CD4-positive, alpha-beta memory T cell (primary cell): ENCODE data around the gene RPL32. TPM values are rescaled to one million over a fixed set of nuclear protein-coding genes. Genes with fewer than 3 reads are reported as not detected.
"Not testable (repeated sequence)": the region's sequence is repeated elsewhere in the genome, so short reads cannot be mapped to it uniquely, and the experiment has no call there.

Experiments used
- CTCF ChIA-PET: fragments of 350-600 bp; sonication (Branson Sonifier 250); formaldehyde crosslinking; loops from one replicate; lab custom pipeline; 2021; ENCODE audit warnings: inconsistent platforms; ENCODE audit not compliant: partially characterized antibody; lab: Charles Lee
- POLR2A ChIA-PET: fragments of 350-600 bp; sonication (Branson Sonifier 250); formaldehyde crosslinking; loops from one replicate; lab custom pipeline; 2021; ENCODE audit not compliant: partially characterized antibody; lab: Charles Lee
- DNase-seq, 5 donors: peaks; one replicate each; pipeline versions ENCODE4 v3.0.0 to v3.0.0-alpha.2; 2020 to 2022; ENCODE audit warnings: mixed read lengths in 1 of 5
- H3K27ac ChIP-seq: one replicate; pipeline ENCODE4 v1.7.0; 2013; ENCODE audit warnings: low read depth, low read length
- H3K27me3 ChIP-seq: 2 replicates; pipeline ENCODE4 v1.7.0; 2013; ENCODE audit warnings: mild to moderate bottlenecking, low read length, moderate library complexity; ENCODE audit not compliant: insufficient read depth
- H3K36me3 ChIP-seq: 2 replicates; pipeline ENCODE4 v1.7.0; 2013; ENCODE audit warnings: mild to moderate bottlenecking, low read length, moderate library complexity; ENCODE audit not compliant: insufficient read depth
- H3K4me1 ChIP-seq: 2 replicates; pipeline ENCODE4 v1.7.0; 2013; ENCODE audit warnings: mild to moderate bottlenecking, low read length, moderate library complexity; ENCODE audit not compliant: insufficient read depth
- H3K4me3 ChIP-seq, 2 donors: one replicate each; pipeline ENCODE4 v1.7.0; 2013; ENCODE audit warnings: low read length in 2 of 2, mild to moderate bottlenecking in 1 of 2
- H3K9me3 ChIP-seq, 2 donors: one replicate each; pipeline ENCODE4 v1.7.0; 2013; ENCODE audit warnings: low read length in 2 of 2, control low read depth in 1 of 2; ENCODE audit not compliant: control insufficient read depth in 1 of 2
- H3K27ac Mint-ChIP-seq, 7 donors: one replicate each; pipeline ENCODE4 v1.8.0; 2020 to 2021; ENCODE audit warnings: mixed read lengths in 7 of 7, mild to moderate bottlenecking in 6 of 7, inconsistent platforms in 3 of 7, moderate library complexity in 3 of 7
- H3K27me3 Mint-ChIP-seq, 2 donors: one replicate each; pipeline ENCODE4 v1.8.0; 2020 to 2021; ENCODE audit warnings: mixed read lengths in 2 of 2
- H3K36me3 Mint-ChIP-seq, 2 donors: one replicate each; pipeline ENCODE4 v1.8.0; 2020 to 2021; ENCODE audit warnings: mixed read lengths in 2 of 2, inconsistent platforms in 1 of 2, mild to moderate bottlenecking in 1 of 2
- H3K4me1 Mint-ChIP-seq, 4 donors: one replicate each; pipeline ENCODE4 v1.8.0; 2020 to 2021; ENCODE audit warnings: mixed read lengths in 4 of 4, mild to moderate bottlenecking in 1 of 4
- H3K4me3 Mint-ChIP-seq, 8 donors: one replicate each; pipeline ENCODE4 v1.8.0; 2020 to 2021; ENCODE audit warnings: mixed read lengths in 8 of 8, mild to moderate bottlenecking in 7 of 8, moderate library complexity in 6 of 8, inconsistent platforms in 3 of 8
- H3K9me3 Mint-ChIP-seq, 8 donors: one replicate each; pipeline ENCODE4 v1.8.0; 2020 to 2021; ENCODE audit warnings: mixed read lengths in 8 of 8, mild to moderate bottlenecking in 5 of 8, inconsistent platforms in 3 of 8, moderate library complexity in 1 of 8
- intact Hi-C: fragments of 100-400 bp; cut with micrococcal nuclease; formaldehyde crosslinking; loops from one replicate; pipeline ENCODE4 v1.15.1; 2023
- polyA plus RNA-seq, 2 donors: library from polyadenylated mRNA; unstranded; fragments of 300-500 nt; fragmentation: Illumina TruSeq; gene quantifications; one replicate each; pipeline ENCODE4 v1.2.3, GENCODE V29; 2021
- total RNA-seq, 2 experiments: library from RNA; stranded (reverse); gene quantifications; one replicate each; pipeline ENCODE4 v1.2.3, GENCODE V29; 2021

RPL32 gene
- total and polyA plus RNA-seq, 4 experiments from 2014 or later = 2,040 to 3,480 (median 3,340) TPM

DNA sequence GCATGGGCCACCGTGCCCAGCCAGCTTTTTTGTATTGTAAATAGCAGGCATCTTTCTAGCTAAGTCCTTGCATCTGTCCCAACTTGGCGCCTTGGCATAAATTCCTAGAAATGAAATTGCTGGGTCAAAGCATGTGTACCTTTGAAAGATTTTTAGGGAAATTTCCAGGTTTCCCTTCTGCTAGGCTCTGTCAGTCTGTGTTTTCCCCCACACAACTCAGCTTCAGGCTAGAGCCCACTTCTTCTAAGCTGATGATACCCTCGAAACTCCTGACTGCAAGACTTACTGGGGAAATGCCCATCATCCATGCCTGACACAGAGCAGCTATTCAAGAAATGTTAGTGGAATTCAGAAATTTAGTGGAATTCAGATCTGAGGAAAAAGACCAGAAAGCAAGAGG, 10.8 kb upstream of the RPL32 start:
- H3K4me1 ChIP-seq = no peaks in the 10 kb centered on the region
- peaks cover 2 to 3% of the 10 kb centered on the region in 2 donors for H3K27me3 Mint-ChIP-seq
- H3K36me3 Mint-ChIP-seq = no peaks in the 10 kb centered on the region
- no peak overlapping the region for H3K27ac ChIP-seq
- no peaks in the 10 kb centered on the region for H3K9me3 ChIP-seq
- no peaks in the 10 kb centered on the region for H3K36me3 ChIP-seq
- H3K4me3 Mint-ChIP-seq = no peak overlapping the region
- intact Hi-C loops = no loop called here
- no peak overlapping the region for H3K4me3 ChIP-seq
- peaks cover 0 to 1% (median 0%) of the 10 kb centered on the region in 4 donors for H3K4me1 Mint-ChIP-seq
- DNase-seq = no peak
- H3K9me3 Mint-ChIP-seq = no peaks in the 10 kb centered on the region
- no peaks in the 10 kb centered on the region for H3K27me3 ChIP-seq
- CTCF ChIA-PET = interaction anchor here (0.7 to 2.1 kb wide), 6 partner anchors 10 to 1783 kb away, joined by 3 to 8 read pairs (median 3); partner anchors contain the start of gene RPL32
- no peak overlapping the region for H3K27ac Mint-ChIP-seq
- POLR2A ChIA-PET = no interaction called here

DNA sequence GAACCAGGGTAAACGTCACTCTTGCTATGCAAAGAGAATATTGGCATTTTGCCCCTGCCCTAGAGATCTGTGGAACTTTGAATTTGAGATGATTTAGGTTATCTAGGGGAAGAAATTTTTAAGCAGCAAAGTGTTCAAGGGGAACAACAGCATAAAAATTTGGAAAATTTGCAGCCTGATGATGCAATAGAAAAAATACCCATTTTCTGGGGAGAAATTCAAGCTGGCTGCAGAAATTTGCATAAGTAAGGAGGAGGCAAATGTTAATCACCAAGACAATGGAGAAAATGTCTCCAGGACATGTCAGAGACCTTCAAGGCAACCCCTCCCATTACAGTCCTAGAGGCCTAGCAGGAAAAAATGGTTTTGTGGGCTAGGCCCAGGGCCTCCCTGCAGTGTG, 4.4 kb upstream of the RPL32 start:
- peaks cover 0 to 12% (median 6%) of the 10 kb centered on the region in 4 donors for H3K4me1 Mint-ChIP-seq
- H3K27ac ChIP-seq = no peak overlapping the region
- no peaks in the 10 kb centered on the region for H3K9me3 Mint-ChIP-seq
- H3K4me1 ChIP-seq = peaks cover 5% of the 10 kb centered on the region
- no peak overlapping the region for H3K27ac Mint-ChIP-seq
- no peaks in the 10 kb centered on the region for H3K27me3 Mint-ChIP-seq
- no peak overlapping the region for H3K4me3 ChIP-seq
- ChIA-PET POLR2A (no interaction called here), CTCF (interaction anchor here (1.4 kb wide), 1 partner anchor 35 kb away, joined by 4 read pairs; no protein-coding TSS in a partner anchor)
- H3K36me3 Mint-ChIP-seq = peaks cover 1 to 10% of the 10 kb centered on the region in 2 donors
- DNase-seq = no peak
- intact Hi-C loops = loop anchor here (10.0 kb wide), 1 partner anchor 119 kb away; no protein-coding TSS in a partner anchor
- H3K4me3 Mint-ChIP-seq = no peak overlapping the region
- H3K9me3 ChIP-seq = no peaks in the 10 kb centered on the region
- H3K36me3 ChIP-seq = no peaks in the 10 kb centered on the region
- H3K27me3 ChIP-seq = no peaks in the 10 kb centered on the region

GRCh38 chr3:12842469-12842868, 1.1 kb upstream of the RPL32 start:
- intact Hi-C loops = loop anchor here (10.0 kb wide), 1 partner anchor 122 kb away; no protein-coding TSS in a partner anchor
- H3K27me3 Mint-ChIP-seq = no peaks in the 10 kb centered on the region
- Histone ChIP-seq H3K4me1 (peaks cover 37% of the 10 kb centered on the region), H3K4me3 (no peak overlapping the region), H3K36me3 (peaks cover 23% of the 10 kb centered on the region), H3K27ac (peak overlapping the region; percentile 92), H3K9me3 (no peaks in the 10 kb centered on the region), H3K27me3 (no peaks in the 10 kb centered on the region)
- peak overlapping the region in 5 of 7 donors; percentile 100 for H3K27ac Mint-ChIP-seq
- peaks cover 29 to 42% of the 10 kb centered on the region in 2 donors for H3K36me3 Mint-ChIP-seq
- ChIA-PET POLR2A (interaction anchor here (0.7 to 3.5 kb wide), 12 partner anchors 11 to 1809 kb away, joined by 3 to 44 read pairs (median 8); partner anchors contain the start of genes CAND2, CCDC174, RAF1 and TSEN2), CTCF (interaction anchor here (0.8 to 5.1 kb wide), 13 partner anchors 9 to 637 kb away, joined by 3 to 47 read pairs (median 5); partner anchors contain the start of genes CAND2 and HDAC11)
- peak overlapping the region in 1 of 8 donors; percentile 95 for H3K4me3 Mint-ChIP-seq
- H3K9me3 Mint-ChIP-seq = no peaks in the 10 kb centered on the region
- peaks cover 24 to 46% (median 36%) of the 10 kb centered on the region in 4 donors for H3K4me1 Mint-ChIP-seq
- DNase-seq = no peak

DNA sequence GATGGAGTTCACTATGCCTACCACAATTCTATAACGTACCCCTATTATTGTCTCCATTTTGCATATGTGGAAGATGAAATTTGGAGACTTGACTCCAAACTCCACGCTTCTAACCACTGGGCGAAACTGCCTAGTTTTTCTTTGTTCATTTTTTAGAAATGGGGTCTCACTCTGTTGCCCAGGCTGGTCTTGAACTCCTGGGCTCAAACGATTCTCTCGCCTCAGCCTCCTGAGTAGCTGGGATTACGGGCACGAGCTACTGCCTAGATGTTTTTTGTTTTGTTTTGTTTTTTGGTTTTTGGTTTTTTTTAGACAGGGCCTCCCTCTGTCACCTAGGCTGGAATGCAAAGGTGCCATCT, 584 bp upstream of the RPL32 start:
- peaks cover 40% of the 10 kb centered on the region for H3K4me1 ChIP-seq
- H3K27ac Mint-ChIP-seq = peak overlapping the region; percentile 99 to 100 (median 100)
- no peak for DNase-seq
- intact Hi-C loops = loop anchor here (1.0 to 10.0 kb wide), 7 partner anchors 32 to 1337 kb away; partner anchors contain the start of genes LSM3, MKRN2, TSEN2 and XPC
- H3K27ac ChIP-seq = peak overlapping the region; percentile 92
- H3K4me1 Mint-ChIP-seq = peaks cover 28 to 51% (median 39%) of the 10 kb centered on the region in 4 donors
- H3K36me3 Mint-ChIP-seq = peaks cover 34 to 48% of the 10 kb centered on the region in 2 donors
- no peaks in the 10 kb centered on the region for H3K9me3 ChIP-seq
- H3K4me3 Mint-ChIP-seq = peak overlapping the region; percentile 95 to 99 (median 98)
- CTCF ChIA-PET = interaction anchor here (0.6 to 5.1 kb wide), 25 partner anchors 10 to 638 kb away, joined by 3 to 47 read pairs (median 5); partner anchors contain the start of genes CAND2 and HDAC11
- no peaks in the 10 kb centered on the region for H3K9me3 Mint-ChIP-seq
- no peaks in the 10 kb centered on the region for H3K27me3 ChIP-seq
- POLR2A ChIA-PET = interaction anchor here (0.6 to 3.5 kb wide), 24 partner anchors 10 to 1949 kb away, joined by 3 to 44 read pairs (median 6); partner anchors contain the start of genes CAND2, CCDC174, CHCHD4 and HDAC11
- no peaks in the 10 kb centered on the region for H3K27me3 Mint-ChIP-seq
- peaks cover 28% of the 10 kb centered on the region for H3K36me3 ChIP-seq
- H3K4me3 ChIP-seq = peak overlapping the region in 1 of 2 donors; percentile 89

- peaks cover 40% of the 10 kb centered on the region for H3K4me1 ChIP-seq
- peak overlapping the region; percentile 92 for H3K27ac ChIP-seq
- Mint-ChIP-seq H3K4me1 (peaks cover 28 to 56% (median 40%) of the 10 kb centered on the region in 4 donors), H3K4me3 (peak overlapping the region; percentile 95 to 99 (median 98)), H3K9me3 (no peaks in the 10 kb centered on the region), H3K27ac (peak overlapping the region; percentile 99 to 100 (median 100)), H3K36me3 (peaks cover 38 to 60% of the 10 kb centered on the region in 2 donors), H3K27me3 (no peaks in the 10 kb centered on the region)
- no peak for DNase-seq
- H3K4me3 ChIP-seq = peak overlapping the region; percentile 85 to 89
- H3K9me3 ChIP-seq = no peaks in the 10 kb centered on the region
- intact Hi-C loops = loop anchor here (1.0 to 10.0 kb wide), 7 partner anchors 30 to 1338 kb away; partner anchors contain the start of genes LSM3, MKRN2, TSEN2 and XPC
- CTCF ChIA-PET = interaction anchor here (0.8 to 5.1 kb wide), 13 partner anchors 9 to 639 kb away, joined by 3 to 47 read pairs (median 5); partner anchors contain the start of gene HDAC11
- H3K36me3 ChIP-seq = peaks cover 40% of the 10 kb centered on the region
- POLR2A ChIA-PET = interaction anchor here (0.6 to 3.5 kb wide), 19 partner anchors 9 to 1811 kb away, joined by 3 to 44 read pairs (median 6); partner anchors contain the start of genes CAND2, CCDC174, CHCHD4 and HDAC11
- no peaks in the 10 kb centered on the region for H3K27me3 ChIP-seq
Observed at GRCh38 chr3:12840591-12841148, 695 bp downstream of the RPL32 start.

DNA sequence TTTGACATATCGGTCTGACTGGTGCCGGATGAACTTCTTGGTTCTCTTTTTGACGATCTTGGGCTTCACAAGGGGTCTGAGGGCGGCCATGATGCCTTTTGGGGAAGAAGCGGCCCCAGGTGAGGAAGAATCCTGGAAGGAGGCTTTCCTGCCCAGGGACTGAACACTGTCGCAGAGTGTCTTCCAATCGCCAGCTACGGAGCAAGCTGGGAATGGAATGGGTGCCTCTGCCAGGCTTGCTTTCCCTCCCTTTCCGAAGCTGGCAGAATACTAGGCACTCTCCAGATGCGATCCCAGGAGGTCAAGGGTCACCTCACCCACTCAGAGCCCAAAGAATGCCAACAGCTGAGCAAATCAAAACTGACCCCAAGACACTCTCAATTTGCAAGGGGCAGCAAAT, 1.2 kb downstream of the RPL32 start:
- Histone ChIP-seq H3K4me3 (peak overlapping the region; percentile 85 to 89), H3K27ac (peak overlapping the region; percentile 92), H3K4me1 (peaks cover 40% of the 10 kb centered on the region), H3K36me3 (peaks cover 45% of the 10 kb centered on the region)
- not testable (repeated sequence) for H3K9me3 ChIP-seq, H3K27me3 ChIP-seq, DNase-seq, H3K9me3 Mint-ChIP-seq, H3K27me3 Mint-ChIP-seq
- ChIA-PET POLR2A (interaction anchor here (0.6 to 3.5 kb wide), 10 partner anchors 9 to 1303 kb away, joined by 3 to 44 read pairs (median 6); partner anchors contain the start of genes CAND2, HDAC11 and TSEN2), CTCF (interaction anchor here (1.7 to 5.1 kb wide), 6 partner anchors 8 to 361 kb away, joined by 5 to 47 read pairs (median 10); no protein-coding TSS in a partner anchor)
- Mint-ChIP-seq H3K27ac (peak overlapping the region; percentile 99 to 100 (median 100)), H3K4me1 (peaks cover 28 to 56% (median 40%) of the 10 kb centered on the region in 4 donors), H3K4me3 (peak overlapping the region; percentile 95 to 99 (median 98)), H3K36me3 (peaks cover 39 to 66% of the 10 kb centered on the region in 2 donors)
- intact Hi-C loops = loop anchor here (2.0 to 10.0 kb wide), 2 partner anchors 125 to 1339 kb away; partner anchors contain the start of genes LSM3 and XPC
